Inferior parietal cortex (tissue), 1 donor: ENCODE data around the gene CHDH.

Experiments used
- DNase-seq: peaks from one replicate; pipeline ENCODE4 v3.0.0-alpha.2; 2016; ENCODE audit errors: extremely low spot score

The CHDH gene

DNA sequence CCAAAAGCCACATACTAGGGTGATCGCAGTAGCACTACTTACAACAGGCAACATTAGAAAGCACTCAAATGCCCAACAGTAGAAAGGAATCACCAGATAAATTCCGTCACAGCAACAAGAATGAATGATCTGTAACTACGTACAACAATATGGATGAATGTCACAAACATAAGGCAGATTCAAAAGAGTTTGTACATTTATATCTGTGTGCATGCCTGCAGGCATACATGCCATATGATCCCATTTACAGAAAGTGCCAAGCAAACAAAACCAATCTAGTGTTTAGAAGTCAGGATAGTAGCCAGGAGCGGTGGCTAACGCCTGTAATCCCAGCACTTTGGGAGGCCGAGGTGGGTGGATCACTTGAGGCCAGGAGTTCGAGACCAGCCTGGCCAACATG, 3.7 kb upstream of the CHDH start:
- DNase-seq, result no peak

DNA sequence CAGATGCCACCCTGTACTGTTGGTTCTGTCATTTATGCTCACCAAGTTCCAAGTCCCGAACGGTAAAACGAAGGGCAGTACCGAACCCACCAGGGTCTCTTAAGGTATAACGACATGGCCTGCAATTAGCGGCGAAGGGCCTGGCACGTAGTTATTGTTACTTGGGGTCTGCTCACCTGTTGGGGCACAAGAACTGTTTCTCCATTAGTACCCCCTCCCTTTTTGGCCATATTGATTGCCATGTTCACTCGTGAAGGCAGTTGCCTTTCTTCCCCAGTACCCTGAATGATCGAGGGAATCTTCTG, 584 bp upstream of the CHDH start:
- DNase-seq, result no peak

DNA sequence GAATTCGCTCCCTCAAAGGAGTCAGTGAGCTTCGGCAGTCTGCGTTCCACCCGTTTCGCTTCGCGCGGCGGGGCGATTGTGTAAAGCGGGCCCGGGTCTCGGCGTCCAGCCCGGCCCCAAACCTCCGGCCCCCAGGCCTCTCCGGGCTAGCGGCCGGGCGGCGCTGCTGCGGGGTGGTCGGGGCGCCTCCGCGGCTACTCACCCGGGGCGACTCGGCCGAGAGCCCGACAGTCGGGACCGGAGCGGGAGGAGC, 412 bp downstream of the CHDH start:
- no peak for DNase-seq

DNA sequence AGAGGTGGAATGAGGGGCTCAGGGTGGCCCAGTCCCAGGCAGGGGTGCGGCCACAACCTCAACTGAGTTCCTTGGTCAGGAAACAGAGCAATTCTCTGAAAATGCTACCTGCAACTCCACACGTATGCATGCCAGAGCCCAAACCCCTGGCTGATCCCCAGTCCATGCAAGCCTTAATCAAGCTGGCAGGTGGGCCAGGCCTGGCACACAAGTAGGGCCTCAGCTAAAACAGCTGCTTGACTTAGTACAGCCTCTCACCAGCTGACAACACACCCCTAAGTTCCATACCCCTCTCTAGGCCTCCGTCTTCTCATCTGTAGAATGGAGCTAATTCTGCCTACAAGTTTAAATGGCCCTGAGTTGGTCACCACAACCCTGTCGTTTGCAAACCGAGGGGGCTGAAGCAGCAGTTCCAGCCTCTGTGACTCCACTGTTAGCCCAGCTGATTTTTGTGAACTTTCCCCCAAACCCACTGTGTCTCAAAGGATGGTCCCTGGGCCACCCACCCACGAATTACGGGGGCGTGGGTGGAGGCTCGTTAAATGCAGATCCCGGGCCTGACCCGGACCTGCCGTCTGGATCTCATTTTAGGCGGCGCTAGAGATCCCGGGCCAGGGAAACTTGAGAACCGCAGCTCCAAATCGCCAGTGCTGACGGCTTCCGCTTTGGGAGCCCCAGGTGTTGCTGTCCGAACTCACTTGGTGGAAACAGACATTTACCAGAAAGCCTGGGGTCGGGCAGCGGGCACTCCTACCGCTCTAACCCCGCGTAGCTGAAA, 927 bp downstream of the CHDH start:
- DNase-seq, result peak; percentile 39

DNA sequence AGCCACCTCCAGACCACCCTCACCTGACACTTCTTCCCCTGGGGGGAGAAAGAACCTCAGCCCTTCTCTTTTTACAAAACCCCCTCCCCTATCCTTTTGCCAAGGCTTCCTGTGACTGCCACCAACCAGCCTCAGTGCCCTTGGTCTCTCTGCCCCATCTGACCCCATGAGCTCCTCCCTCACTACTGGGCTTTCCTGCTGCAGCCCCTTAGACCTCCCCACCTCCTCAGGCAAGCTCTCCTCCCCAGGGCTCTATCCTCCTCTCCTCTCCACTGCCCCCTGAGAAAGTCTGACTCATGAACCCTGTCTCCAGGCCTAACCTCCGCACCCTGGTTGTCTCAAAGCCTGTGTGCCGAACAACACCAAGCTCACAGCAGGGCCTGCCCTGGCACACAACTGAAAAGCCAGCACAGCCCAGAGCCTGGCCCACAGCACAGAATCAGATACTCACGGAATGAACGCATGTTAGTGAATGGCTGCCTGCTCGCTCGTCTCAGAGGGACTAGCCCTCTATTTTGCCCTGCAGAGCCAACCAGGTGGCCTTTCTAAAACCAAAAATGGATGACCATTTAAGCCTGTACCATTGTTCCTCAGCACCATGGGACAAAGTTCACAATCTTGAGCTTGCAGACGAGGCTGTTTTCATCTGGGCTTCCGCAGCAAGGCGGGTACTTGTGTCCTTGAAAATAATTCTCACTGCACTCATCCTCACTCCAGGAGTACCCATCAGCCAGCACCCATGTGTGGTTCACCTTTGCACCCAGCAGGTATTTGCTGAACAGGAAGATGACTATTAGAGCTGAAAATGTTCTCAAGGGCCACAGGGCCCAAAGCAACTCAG, 1.7 kb downstream of the CHDH start:
- peak; percentile 9 for DNase-seq

DNA sequence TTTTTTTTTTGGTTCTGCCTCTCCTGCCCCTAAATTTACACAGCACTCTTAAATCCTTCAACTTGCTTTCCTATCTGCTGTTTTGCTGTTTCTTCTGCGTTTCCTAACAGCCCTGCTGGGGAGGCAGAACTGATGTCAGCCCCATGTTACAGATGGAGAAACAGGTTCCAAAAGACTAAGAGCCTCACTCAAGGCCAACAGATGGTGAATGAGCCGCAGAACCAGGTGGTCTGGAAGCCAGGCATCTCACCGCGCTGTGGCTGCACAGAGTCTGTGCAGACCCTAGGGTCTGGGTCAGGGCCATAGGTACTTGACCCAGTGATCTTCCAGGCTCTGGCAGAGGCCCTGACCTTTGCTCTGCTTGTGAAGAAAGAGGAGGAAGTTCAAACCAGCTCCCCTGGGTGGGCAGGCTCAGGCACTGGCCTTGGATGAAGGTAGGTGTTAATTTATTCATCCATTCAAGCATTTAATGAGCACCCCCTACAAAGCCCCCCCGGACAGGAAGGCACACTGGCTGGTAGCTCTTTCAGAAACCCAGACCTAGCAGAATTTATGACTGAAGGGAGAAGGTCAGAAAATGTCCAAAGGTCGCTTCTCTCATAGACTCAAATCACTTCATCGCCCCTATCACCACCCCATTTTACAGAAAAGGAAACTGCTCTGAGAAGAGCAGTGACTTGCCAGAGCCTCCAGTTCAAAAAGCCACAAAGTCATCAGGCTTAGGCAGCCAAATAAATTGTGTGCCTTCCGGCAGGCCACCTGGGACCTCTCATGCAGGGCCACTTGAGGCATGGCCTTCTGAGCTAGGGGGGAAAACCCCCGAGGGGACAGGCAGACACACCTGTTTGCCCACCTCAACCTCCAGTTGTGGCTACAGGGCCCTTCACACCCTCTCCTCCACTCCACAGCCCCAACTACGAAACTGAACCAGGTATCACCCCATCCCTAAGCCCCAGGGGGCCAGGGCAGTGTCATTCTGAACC, 2.7 kb downstream of the CHDH start:
- DNase-seq, result no peak

DNA sequence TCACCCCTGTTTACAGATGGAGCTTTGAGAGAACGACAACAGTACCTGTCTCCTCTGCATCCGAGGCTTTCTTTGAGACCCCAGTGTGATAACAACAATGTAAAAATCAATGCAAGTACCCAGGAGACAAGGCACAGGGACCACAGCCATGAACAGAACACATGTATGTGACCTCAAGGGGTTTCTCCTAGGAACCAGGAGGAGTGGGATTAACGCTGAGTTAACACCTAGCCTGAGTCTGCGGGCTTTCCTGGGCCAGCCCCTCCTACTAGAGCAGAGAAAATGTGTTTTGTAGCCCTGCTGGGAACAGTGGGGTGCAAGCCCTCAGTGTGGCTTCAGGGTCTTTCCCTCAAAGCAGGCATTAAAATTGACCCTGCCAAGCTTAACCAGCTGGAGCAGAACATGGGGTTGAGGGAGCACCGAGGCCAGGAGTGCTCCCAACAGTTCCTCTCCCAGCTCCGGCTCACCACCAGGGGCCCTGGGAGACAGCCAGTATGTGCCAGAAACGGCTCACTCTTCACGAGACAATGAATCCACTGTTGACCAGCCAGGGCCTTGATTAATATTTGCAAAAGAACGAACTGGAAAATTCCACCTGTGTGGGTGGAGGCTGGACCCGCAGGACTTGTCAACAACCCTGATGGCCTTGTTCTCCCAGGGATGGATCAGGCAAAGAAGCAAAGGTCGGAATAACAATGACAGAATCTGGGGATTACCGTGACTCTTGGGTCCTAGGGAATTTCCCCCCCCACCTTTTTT, 3.6 kb downstream of the CHDH start:
- DNase-seq, result peak; percentile 83

DNA sequence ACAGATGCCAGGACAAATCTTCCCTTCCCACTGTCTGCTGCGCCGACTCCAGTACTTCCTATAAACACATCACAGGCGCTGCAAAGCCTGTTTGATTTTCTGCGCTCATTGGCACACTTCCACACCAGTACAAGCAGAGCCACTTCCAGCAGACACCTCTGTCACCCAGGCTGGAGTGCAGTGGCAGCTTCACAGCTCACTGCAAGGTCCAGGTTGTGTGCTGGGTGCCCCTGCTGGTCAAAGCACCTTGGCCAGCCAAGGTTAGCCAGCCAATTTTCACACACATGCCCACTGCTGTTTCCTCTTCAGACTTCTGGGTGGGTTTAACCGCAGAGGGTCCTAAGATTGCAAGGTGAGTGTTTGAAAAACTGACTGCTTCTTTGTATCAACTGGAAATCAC, 4.9 kb downstream of the CHDH start:
- no peak for DNase-seq

DNA sequence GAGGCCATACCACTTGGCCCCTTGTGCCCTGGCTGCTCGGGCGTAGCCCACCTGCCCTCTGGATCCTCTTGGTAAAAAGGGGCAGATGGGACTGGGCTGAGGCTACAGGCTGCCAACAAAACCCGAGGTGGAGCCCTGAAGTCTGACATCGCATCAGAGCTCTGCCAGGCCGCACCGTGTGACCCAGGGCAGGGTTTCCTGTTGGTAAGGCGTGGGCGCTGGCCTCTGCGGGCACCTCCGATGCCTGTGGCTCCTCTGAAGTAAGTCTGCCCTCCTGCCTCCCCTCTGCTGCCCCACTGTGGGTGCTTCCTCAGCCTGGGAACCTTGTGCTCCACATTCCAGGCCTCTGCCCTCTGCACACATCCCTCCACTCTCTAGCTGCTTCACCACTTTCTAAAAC, 8.9 kb downstream of the CHDH start:
- no peak for DNase-seq

DNA sequence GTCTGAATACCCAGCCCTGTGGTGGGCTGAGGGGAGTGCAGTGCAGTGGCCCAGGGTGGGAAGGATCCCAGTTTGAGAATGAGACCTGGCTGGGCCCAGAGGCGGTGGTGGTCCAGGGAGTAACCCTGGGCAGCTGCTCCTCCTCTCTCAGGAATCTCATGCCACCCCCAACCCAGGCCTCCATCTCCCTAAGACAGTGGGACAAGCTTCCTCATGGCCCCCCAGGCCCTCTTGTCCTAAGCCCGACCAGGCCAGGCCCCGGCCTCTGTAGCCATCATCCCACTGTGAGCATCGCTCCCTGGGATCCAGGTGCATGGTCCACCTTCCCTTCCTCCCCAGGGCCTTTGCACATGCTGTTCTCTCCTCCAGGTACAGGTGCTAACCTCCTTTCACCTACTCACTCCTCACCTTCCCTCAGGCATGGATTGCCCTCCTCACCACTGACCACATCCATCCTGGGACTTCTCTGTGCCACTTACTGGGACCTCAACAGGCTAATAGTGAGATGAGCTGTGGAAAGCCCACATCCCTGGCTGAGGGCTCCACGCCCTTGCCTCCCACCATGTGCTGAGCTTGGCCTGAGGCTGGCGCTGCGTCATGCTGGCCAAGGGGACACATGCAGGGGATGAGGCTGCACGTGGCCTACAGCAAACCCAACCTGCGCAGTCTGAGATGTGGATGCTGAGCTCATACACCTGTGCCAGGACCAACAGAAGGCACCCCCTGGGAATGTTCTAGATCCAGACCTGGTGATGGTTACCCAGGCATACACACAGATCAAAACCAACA, 9.9 kb downstream of the CHDH start:
- no peak for DNase-seq

DNA sequence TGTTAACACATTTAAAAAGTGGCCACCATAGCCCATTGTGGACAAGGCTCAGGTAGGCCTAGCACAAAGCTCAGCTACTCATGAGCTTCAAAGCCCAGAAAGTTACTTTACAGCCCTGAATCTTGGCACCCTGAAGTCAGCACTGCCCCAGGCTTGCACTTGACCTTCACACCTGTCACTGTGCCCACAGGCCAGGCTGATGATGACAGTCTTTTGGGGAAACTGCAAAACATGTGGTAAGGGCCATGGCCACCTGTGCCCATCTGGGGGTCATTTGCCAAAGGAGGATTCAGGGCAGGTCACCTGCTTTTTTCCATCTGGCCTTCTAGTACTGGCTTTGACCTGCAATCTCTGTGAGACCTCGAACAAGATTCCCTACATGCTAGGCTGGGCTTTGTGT, 11.0 kb downstream of the CHDH start:
- no peak for DNase-seq

DNA sequence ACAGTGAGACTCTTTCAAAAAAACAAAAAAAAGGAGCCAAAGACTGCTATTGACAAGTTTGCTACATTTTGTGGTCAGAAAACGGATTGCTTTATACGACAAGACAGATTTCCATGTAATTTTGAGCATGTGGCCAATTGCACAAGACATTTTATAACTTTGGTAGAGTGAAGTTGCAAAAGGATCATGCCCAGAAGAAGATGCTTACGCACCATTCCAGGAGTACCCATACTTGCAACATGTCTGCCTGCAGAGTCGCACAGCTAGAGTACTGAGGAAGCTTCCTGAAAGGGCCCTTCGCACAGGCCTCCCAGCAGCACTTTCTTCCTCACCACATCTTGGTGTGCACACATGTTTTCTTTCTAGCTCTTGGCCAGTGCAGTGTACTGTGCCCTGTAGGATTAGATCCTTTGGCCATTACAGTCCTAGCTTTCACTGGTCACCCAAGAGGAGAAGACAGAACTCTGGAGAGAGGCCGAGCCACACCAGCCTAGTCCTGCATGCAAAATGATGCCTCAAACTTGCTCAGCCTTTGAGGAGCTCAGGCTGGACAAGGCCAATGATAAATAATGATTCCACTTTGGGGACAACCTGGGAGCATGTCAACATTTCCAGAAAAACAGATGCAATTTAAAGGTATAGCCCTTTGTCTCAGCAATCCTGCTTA, 11.7 kb downstream of the CHDH start:
- no peak for DNase-seq

DNA sequence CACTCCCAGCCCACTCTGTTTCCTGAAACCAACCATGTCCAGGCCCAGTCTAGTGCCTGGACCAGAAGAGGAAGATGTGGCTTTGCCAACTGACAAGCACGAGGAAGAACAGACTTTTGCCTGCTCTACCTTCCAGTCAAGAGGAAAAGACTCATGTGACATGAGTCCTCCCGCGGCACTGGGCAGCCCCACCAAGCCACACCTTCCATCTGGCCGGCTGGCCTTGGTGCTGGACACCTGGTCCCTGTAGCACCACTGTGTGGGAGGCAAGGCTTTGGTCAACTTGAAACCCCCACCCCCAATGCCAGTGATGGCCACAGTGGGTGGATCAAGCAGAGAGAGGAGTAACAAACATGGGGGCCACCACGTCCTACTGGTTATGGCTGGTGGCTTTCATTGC, 12.5 kb downstream of the CHDH start:
- DNase-seq, result no peak

DNA sequence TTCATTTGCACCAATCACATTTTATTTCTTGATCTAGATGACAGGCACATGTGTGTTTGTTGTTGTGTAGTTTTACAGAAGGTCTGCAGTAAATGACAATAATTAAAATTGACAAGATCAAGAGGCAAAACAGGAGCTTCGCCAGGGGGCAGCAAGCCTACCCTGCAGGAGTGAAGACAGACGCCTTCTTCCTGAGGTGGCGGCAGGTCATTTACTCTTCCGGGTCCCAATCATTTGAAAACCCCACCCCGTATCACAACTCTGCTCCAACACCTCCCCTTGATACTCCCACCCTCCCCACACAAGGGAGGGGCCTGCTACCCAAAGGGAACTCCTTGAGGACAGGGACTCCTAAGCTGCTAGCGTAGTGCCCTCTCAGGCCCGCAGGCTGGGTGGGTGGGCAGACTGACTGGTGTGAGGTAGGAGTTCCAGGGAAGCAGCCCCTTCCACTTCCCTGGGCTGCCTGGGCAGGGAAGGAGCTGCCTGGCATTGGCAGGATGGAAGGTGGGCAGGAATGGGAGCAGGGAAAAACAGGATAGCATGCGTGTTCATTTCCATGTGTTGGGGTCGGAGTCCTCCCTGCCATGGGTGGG, 13.1 kb downstream of the CHDH start:
- no peak for DNase-seq

DNA sequence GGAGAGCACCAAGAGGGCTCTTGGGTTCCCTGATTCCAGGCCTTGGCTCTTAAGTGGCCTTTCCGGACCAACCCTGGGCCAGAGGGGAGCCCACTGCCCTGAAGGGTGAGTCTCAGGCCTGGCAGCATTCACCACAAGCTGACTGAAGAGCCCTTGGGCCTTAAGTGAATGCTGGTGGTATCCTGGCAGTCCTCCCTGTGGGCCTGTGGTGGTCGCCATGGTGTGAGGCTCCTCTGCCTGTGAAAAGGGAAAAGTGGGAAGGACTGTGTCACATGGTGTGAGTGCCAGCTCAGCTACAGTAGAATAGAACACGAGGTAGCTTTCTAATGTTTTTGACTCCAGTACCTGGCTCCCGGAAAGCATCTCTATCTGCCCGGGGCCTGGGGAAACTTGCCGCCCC, 15.3 kb downstream of the CHDH start:
- no peak for DNase-seq

DNA sequence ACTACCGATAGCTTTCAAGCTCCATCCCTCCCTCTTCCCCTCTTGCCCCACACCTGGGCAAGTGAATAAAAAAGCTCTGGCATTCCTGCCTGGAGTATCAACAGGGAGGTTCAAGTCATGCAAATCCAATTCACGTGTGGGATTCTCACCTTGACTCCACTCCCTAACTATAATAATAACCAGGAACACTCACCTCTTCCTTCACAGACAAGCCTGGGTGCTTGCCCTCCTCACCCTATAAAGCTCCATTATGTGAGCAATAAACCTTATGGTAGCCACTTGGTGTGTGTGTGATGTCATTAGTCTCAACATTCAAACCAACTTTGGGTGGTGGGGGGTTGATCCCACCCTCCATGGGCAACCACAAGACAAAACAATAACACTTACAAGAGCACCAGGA, 16.6 kb downstream of the CHDH start:
- DNase-seq, result no peak

DNA sequence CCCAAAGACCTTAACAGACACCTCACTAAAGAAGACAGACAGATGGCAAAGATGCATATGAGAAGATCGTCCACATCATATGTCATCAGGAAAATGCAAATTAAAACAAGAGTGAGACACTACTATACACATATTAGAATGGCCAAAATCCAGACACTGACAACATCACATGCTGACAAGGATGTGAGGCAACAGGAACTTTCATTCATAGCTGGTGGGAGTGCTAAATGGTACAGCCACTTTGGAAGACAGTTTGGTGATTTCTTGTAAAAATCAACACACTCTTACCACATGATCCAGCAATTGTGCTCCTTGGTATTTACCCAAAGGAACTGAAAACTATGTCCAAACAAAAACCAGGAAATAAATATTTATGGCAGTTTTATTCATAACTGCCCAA, 17.6 kb downstream of the CHDH start:
- no peak for DNase-seq

DNA sequence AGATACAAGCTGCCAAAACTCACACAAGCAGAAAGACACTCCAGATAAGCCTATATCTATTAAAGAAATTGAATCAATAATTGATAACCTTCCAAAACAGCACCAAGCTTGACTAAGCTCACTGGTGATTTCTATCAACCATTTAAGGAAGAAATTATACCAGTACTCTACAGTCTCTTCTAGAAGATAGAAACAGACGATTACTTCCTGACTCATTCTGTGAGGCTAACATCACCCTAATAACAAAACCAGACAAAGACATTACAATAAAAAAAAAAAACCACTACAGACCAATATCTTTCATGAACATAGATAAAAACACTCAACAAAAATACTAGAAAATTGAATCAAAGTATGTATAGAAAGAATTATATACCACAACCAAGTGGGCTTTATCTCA, 20.2 kb downstream of the CHDH start:
- no peak for DNase-seq

DNA sequence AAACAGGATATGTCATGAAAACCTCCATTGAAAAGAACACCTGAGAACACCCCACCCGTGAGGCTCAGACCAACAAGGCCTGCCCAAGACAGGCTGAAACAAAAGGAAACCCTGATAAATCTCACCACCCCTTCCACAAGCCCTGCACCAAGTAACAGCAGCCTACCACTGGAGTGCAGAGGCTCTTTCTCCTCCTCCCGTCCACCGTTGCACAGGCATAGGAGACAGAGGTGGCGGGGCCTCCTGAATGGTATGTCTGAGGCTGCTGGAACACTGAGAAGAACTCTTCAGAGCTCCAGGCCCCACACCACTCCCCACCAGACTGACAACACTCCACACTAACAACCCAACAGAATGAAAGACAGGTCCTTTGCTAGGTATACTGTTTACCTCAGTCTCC, 21.4 kb downstream of the CHDH start:
- DNase-seq, result no peak
